Muscle of arm (tissue), 14 donors: ENCODE measurements around the gene TERT. TPM values are rescaled to one million over a fixed set of nuclear protein-coding genes. Genes with fewer than 3 reads are reported as not detected.
"Not testable (repeated sequence)": the region's sequence is repeated elsewhere in the genome, so short reads cannot be mapped to it uniquely, and the experiment has no call there.

ENCODE experiments used
- DNase-seq: peaks from one replicate; pipeline ENCODE4 v3.0.0-alpha.2; 2013
- long read RNA-seq, 11 donors: transcript quantifications; one replicate each; lab custom pipeline, GENCODE V29; 2026
- polyA plus RNA-seq, 12 donors: library from polyadenylated mRNA; unstranded; fragments of 120-200 nt; gene quantifications; one replicate each; pipeline ENCODE4 v1.2.1, GENCODE V29; 2013; ENCODE audit not compliant: insufficient read length in 12 of 12

Gene TERT
- under 1 TPM in 1 of 12 donors, not detected in 11; 0.22 TPM for polyA plus RNA-seq
- long read RNA-seq, donor 1, partial matches to known transcripts = 0 of 1 reads
- long read RNA-seq, donor 1, other reads (novel, unspliced or antisense) = 0 of 1 reads
- long read RNA-seq, donor 2 = 0 reads
- long read RNA-seq, donor 3 = 0 reads
- long read RNA-seq, donor 4 = 0 reads
- long read RNA-seq, donor 5 = 0 reads
- long read RNA-seq, donor 6 = 0 reads
- long read RNA-seq, donor 7 = 0 reads
- long read RNA-seq, donor 8 = 0 reads
- long read RNA-seq, donor 9 = 0 reads
- long read RNA-seq, donor 10 = 0 reads
- long read RNA-seq, donor 11 = 0 reads

DNA sequence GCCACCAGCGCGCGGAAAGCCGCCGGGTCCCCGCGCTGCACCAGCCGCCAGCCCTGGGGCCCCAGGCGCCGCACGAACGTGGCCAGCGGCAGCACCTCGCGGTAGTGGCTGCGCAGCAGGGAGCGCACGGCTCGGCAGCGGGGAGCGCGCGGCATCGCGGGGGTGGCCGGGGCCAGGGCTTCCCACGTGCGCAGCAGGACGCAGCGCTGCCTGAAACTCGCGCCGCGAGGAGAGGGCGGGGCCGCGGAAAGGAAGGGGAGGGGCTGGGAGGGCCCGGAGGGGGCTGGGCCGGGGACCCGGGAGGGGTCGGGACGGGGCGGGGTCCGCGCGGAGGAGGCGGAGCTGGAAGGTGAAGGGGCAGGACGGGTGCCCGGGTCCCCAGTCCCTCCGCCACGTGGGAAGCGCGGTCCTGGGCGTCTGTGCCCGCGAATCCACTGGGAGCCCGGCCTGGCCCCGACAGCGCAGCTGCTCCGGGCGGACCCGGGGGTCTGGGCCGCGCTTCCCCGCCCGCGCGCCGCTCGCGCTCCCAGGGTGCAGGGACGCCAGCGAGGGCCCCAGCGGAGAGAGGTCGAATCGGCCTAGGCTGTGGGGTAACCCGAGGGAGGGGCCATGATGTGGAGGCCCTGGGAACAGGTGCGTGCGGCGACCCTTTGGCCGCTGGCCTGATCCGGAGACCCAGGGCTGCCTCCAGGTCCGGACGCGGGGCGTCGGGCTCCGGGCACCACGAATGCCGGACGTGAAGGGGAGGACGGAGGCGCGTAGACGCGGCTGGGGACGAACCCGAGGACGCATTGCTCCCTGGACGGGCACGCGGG is at the start of gene TERT:
Gene TERT, minus strand, starts transcription at position 234 of the 815 bp plus-strand sequence. Its CDS starts 79 bp downstream, at position 155.
- no peak for DNase-seq

DNA sequence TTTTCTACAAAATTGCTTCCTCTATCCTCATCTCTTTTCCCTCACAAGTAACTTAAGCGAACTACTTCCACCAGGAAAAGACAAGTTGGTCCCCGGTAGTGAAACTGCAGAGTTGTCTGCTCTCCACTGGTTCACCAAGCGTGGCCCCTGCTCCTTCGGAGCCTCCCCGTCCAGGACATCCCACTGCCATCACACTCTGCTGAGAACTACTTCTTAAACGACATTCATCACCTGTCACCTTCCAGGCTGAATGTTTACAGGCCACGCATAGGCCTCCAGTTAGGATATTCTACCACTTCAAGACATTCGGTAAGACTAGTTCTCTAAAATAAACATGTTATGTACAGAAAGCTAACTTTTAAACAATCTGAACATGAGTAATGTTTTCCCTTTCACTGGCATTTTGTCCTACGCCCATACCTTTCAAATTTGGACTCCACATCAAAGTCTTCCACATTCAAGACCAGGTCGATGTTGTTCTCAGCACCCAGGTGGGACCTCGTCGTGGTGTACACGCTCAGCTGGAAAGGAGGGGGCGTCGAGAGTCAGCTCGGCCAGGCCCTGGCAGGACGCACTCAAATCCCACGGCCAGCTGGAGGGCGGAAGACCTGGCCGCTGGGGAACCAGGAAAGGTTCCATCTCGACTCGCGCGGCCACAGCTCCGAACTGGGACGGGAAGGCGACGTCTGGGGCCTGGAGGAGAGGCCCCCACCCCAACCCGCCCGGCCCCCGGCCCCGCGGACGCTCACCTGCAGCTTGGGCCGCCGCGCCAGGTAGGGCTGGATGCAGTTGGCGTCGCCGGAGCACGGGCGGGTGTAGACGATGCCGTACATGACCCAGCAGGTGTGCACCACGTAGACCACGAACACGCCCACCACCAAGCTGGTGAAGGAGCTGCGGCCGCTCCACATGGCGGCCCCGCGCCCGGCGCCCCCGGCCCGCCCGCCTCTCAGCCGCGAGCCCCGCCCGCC is 49.3 kb upstream of the TERT start:
- DNase-seq = no peak

DNA sequence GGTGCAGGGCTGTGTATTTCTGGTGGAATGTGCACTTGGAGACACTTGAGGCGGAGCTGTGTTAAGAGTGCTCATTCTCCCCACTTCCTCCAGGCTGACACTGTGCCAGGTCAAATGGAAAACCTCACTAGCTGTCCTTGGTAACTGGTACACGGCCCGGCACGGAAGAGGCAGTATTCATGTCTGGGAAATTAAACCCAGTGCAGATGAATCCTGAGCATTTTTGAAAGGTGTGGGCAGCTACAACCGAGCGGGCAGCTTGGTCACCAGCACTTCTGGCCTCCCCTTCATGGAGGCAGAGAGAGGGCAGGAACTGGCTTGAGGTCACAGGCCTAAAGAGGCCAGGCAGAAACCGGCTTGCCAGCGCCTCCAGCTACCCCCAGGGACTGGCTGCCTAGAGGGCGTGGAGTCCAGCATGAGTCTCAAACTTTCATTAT is 48.5 kb upstream of the TERT start:
- no peak for DNase-seq

DNA sequence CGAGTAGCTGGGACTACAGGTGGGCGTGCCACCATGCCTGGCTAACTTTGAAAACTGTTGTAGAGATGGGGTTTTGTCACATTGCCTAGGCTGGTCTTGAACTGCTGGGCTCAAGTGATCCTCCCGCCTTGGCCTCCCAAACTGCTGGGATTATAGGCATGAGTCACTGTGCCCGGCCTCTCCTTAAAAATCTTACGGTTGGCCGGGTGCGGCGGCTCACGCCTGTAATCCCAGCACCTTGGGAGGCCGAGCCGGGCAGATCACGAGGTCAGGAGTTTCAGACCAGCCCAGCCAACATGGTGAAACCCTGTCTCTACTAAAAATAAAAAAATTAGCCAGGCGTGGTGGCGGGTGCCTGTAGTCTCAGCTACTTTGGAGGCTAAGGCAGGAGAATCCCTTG is 47.8 kb upstream of the TERT start:
- not testable (repeated sequence) for DNase-seq

DNA sequence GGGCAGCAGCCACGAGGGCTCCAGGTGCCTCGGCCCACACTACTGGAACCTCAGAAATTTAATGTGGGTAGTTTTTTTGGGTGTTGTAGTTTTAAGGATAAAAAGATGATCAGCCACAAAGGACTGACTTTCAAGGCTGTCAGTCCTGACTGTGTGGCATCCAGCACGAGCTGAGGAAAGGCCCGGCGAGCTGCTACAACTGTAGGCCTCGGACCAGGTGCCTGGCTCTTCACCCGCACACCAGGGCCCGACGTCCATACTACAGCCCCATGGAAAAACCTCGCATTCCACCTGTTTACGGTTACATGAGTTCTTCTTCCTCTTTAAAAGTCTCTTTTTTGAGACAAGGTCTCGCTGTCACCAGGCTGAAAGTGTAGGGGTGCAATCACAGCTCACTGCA is 47.4 kb upstream of the TERT start:
- DNase-seq = no peak

DNA sequence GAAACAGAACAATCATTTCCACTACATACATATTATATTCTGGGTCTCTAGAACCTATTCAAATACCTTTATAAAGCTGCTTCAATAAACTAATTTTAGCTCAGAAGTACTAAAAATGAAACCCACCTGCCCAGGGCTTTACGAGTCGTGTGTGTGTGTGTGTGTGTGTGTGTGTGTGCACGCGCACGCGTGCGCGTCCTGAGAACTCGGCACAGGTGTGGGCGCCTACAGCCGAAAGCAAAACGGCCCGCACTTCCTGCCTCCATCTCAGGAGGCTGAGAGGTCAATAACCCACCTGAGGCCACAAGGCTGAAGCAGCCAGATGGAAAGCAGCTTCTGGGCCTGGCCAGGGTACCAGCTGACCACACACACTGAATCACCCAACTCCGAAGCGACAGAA is 47.0 kb upstream of the TERT start:
- DNase-seq = no peak

DNA sequence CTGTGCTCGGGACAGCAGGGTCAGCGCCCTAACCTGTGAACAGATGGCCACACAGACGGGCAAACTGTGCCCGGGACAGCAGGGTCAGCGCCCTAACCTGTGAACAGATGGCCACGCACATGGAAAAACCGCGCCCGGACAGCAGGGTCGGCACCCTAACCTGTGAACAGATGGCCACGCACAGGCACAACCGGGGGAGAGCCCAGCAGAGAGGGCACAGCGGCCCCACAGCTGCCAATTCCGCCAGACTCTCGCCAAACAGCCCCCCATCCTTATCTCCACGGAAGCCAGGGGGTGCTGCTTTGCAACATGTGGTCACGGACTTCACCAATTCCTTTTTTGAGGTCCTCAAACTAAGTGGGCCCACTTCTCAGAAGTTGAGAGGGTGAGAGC is 44.9 kb upstream of the TERT start:
- not testable (repeated sequence) for DNase-seq

DNA sequence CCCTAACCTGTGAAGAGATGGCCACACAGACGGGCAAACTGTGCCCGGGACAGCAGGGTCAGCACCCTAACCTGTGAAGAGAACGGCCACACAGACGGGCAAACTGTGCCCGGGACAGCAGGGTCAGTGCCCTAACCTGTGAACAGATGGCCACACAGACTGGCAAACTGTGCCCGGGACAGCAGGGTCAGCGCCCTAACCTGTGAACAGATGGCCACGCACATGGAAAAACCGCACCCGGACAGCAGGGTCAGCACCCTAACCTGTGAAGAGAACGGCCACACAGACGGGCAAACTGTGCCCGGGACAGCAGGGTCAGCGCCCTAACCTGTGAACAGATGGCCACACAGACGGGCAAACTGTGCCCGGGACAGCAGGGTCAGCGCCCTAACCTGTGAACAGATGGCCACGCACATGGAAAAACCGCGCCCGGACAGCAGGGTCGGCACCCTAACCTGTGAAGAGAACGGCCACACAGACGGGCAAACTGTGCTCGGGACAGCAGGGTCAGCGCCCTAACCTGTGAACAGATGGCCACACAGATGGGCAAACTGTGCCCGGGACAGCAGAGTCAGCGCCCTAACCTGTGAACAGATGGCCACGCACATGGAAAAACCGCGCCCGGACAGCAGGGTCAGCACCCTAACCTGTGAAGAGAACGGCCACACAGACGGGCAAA is 44.4 kb upstream of the TERT start:
- DNase-seq = not testable (repeated sequence)

DNA sequence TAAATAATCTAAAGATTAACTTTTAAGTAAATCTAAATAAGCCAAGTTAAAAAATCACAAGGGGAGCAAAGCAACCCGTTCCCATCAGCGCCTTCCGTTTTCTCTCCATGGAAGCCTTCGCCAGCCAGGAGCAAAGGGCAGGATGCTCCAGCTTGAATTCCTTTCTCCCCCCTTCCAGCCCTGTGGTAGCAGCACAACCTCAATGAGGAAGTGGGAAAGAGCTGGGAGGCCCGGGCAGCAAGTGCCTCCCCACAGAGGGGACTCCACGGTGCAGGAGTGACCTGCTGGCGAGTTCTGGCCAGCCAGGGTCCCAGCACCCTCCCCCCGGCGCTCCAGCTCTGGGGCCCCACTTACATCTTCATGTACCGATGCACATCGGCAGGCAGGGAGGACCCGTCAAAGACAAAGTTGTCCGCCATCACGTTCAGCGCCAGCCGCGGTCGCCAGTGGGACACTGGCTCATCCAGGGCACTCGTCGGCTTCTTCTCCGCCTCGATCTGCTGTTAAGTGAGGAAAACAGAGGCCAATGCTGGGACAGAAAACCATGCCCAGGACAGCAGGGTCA is 43.7 kb upstream of the TERT start:
- DNase-seq = no peak

DNA sequence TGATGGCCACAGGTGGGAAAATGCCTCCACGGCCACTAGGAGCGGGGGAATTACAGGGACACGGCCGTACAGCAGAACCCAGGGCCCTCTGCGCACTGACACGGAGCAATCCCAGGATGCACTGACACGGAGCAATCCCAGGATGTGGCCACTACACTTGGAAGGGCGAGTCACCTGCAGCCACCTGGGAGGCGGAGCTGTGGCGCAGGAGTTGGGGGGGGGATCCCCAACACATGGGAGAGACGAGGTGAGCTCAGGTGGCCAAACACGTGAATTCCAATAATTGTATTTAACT is 43.3 kb upstream of the TERT start:
- no peak for DNase-seq

DNA sequence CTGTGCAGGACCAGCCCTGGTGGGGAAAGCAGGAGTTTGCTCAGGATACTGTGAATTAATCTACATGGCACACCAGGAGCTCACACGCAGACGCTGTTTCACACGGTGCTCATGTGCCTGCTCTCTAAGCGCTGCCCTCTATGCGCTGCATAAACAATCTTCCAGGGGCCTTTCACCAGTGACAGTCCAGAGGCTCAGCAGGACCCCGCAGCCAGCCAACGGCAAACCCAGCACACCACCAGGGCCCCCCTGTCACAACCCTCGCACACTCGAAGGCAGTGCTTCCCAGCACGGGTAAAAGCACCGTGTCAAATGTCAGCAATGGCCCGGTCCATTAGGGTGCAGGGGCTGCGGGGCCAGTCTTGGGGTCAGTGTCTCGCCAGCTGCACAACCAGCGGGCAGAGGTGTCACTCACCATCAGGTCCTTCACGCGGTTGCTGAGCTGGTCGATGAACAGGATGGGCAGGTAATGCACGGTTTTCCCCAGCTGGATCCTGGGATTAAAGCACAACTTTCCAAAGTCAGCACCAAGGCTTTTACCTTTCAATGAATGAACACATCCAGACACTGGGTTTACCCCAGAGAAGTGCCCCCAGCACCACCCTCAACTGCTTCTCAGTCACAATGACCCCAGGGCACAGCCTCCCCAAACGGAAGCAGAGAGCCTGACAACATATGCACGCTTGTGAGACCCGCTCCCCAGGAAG is 42.8 kb upstream of the TERT start:
- DNase-seq = no peak

DNA sequence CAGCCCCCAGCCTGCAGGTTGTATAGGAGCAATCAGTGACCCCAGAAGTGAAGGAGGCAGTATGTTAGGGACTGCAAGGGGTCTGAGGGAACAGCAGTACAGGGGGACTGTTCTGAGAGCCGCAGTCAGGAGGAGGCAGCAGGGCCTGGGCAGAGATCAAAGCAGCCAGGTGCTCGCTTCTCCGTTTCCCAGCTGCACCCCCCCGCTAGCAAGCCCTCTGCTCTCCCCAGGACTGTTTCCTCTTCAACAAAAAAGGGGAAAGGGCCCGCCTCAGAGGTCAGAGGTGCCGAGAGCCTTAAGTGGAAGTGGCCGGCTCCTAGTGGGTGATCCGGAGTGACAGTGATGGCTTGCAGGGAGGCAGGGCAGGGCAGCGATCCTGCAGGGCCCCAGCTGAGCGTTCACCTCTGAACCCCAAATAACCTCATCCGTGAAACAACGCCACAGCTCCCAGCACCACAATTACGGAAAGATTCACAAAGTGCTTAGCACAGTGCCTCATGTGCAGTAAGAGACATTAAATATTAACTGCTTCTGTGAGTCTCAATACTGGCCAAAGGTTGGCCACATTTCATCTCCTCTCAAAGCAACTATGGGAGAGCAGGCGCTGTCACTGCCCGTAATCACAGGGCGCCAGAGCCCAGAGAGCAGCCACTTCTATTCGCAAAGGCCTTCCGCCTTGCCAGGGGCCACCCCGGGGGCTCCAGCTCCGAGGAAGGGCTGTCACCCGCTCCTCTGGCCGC is 42.1 kb upstream of the TERT start:
- DNase-seq = no peak

DNA sequence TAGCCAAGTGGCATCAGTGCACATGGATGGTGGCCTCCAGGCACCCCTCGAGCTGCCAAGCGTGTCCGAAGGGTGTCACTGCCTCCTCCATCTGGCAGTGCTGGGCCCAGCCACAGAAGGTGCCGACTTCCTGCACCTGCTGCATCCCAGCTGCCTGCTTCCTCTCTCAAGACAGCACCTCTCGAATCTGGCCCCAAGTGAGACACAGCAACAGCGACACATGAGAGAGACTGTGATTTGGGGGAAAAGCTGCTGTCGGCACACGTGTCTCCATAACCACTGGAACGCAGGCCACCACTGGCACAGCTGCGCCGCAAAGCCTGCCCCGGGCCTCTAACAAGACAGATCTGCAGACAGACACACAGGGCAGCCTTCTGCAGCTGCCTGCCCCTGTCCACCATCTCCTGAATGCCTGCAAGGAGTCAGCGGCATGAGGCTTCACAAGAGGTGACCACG is 41.3 kb upstream of the TERT start:
- DNase-seq = no peak

DNA sequence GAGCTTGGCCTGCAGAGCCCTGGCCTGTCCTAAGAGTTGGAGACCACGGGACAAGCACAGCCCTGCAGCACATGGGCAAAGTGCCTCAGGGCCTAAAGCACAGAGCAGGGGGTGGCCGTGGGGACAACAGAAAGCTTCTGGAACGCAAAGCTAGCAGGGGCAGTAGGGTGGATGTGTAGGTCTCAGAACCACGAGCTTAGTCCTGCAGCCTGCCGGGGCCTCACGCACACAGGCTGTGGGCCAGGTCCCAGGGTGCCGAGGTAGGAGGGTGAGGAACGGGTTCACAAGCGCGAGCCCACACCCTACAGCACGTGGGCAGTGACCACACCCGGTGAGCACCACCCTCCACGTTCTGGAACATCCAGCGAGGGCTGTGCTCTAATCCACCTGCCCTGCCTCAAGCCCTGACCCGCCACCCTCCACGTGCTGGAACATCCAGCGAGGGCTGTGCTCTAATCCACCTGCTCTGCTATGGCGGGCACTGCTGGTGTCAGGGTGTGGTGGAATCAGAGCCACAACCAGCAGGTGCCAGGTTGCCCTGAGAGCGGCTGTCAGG is 40.8 kb upstream of the TERT start:
- no peak for DNase-seq

DNA sequence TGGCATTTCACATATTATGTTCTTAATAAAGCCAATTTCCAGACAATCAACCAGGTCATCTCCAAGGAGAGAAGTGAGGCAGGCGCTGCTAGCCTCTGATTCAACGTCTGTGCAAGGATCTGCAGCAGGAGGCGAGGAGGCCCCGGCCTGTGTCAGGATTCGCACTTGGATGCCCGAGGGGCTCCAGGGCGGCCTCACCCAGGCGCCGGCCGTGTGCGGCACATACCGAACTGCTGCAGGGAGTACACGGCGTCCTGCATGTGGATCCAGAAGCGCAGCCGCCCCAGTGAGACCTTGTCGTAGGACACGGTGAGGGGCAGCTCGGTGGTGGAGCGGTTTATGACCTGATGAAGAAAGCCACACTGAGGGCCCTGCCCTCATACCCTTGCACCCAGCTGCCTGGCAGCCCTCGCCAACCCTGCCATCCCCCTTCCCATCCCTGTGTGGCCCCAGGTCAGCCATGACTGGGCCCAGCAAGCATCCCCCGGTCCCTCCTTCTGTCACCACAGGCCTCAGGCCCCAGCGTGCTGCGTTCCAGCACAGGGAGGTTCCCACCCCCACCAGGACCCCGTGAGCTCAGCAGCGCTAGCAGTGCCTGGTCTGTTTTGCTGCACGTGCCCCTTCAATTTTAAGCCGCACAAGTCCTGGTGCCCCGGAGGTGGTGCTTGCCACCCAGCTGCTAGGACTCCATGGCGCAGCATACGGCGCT is 40.1 kb upstream of the TERT start:
- DNase-seq = no peak

DNA sequence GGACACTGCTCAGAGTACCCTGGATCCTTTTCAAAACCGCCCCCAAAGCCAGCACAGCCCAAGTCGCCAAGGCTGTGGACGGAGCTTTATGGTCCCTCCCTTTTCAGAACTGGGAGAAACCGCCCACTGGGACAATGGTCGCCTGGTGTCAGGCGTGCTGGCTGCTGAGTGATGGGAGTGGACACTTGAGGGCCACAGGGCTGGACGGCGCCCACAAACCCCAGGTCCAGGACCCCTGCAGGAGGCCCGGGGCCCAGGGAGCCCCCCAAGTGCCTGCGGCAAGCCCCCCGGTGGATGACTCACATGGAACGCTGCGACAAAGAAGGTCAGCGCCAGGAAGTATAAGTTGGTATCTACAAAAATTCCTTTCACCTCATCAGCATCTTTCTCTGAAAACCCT is 39.1 kb upstream of the TERT start:
- no peak for DNase-seq

DNA sequence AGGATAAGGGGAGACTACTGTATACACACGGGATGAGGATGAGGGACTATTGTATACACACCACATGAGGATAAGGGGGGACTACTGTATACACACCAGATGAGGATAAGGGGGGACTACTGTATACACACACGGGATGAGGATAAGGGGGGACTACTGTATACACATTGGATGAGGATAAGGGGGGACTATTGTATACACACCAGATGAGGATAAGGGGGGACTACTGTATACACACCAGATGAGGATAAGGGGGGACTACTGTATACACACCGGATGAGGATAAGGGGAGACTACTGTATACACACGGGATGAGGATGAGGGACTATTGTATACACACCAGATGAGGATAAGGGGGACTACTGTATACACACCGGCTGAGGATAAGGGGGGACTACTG is 38.4 kb upstream of the TERT start:
- not testable (repeated sequence) for DNase-seq

DNA sequence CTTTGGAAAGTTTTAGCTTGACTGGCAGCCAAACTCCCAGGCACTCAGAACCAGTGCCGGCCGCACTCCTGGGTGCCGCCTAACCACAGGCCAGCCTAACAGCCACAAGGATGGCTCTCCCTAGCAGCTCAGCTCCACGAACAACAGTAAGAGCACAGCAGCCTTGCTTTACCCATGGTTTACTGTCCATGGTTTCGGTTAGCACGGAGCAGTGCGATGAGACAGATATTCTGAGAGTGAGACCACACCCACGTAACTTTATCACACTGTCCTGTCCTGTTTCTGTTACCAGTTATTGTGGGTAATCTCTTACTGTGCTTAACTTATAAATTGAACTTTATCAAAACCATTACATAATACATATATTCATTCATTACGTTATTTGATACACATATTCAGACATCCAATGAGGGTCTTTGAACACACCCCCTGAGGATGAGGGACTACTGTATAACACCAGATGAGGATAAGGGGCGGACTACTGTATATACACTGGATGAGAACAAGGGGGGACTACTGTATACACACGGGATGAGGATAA is 37.7 kb upstream of the TERT start:
- DNase-seq = no peak
